GM23338 (cell line): ENCODE data around the gene CDK14. TPM values are rescaled to one million over a fixed set of nuclear protein-coding genes. Genes with fewer than 3 reads are reported as not detected.
A peak's percentile ranks its signal among the peaks of the same experiment; 100 is the strongest.

Source experiments
- ATAC-seq: fragments of 200-7000 bp; cut with Tn5 transposase; 3 replicates; pipeline ENCODE4 v1.9.1; 2020
- DNase-seq: peaks from one replicate; pipeline ENCODE4 v3.0.0-alpha.2; 2015; ENCODE audit warnings: low spot score
- H2AFZ ChIP-seq: fragments of 200-600 bp; sonication (generic); 2 replicates; pipeline ENCODE4 v1.8.0; 2016; ENCODE audit warnings: antibody characterized with exemption, mild to moderate bottlenecking, moderate library complexity
- H3F3A ChIP-seq: fragments of 200-600 bp; sonication (generic); replicated peaks from 2 replicates; pipeline ENCODE4 v1.8.0; 2017; ENCODE audit warnings: antibody characterized with exemption, mixed run types, low read depth
- H3K27ac ChIP-seq: fragments of 200-600 bp; sonication (generic); 2 replicates; pipeline ENCODE4 v1.6.1; 2016; ENCODE audit warnings: low read depth
- H3K27me3 ChIP-seq: fragments of 200-600 bp; sonication (generic); 2 replicates; pipeline ENCODE4 v1.8.0; 2016; ENCODE audit warnings: mild to moderate bottlenecking, mixed run types, moderate library complexity; ENCODE audit not compliant: insufficient read depth
- H3K36me3 ChIP-seq: fragments of 200-600 bp; sonication (generic); 2 replicates; pipeline ENCODE4 v1.8.0; 2016; ENCODE audit warnings: mild to moderate bottlenecking; ENCODE audit not compliant: insufficient read depth
- H3K4me1 ChIP-seq: fragments of 200-600 bp; sonication (generic); 2 replicates; pipeline ENCODE4 v1.8.0; 2016; ENCODE audit warnings: mild to moderate bottlenecking, moderate library complexity; ENCODE audit not compliant: insufficient read depth
- H3K4me2 ChIP-seq: fragments of 200-600 bp; sonication (generic); 2 replicates; pipeline ENCODE4 v1.7.1; 2017; ENCODE audit warnings: mixed run types
- H3K4me3 ChIP-seq: fragments of 200-600 bp; sonication (generic); 2 replicates; pipeline ENCODE4 v1.6.1; 2016; ENCODE audit warnings: mixed run types
- H3K79me2 ChIP-seq: fragments of 200-600 bp; sonication (generic); replicated peaks from 2 replicates; pipeline ENCODE4 v1.8.0; 2017; ENCODE audit warnings: mild to moderate bottlenecking; ENCODE audit not compliant: insufficient read depth
- H3K9me2 ChIP-seq: fragments of 200-600 bp; sonication (generic); 2 replicates; pipeline ENCODE4 v1.8.0; 2017; ENCODE audit not compliant: insufficient read depth
- H4K20me1 ChIP-seq: fragments of 200-600 bp; sonication (generic); replicated peaks from 2 replicates; pipeline ENCODE4 v1.8.0; 2017; ENCODE audit warnings: mild to moderate bottlenecking; ENCODE audit not compliant: insufficient read depth
- H3K27ac Mint-ChIP-seq: 2 replicates; pipeline ENCODE4 v1.8.0; 2020; ENCODE audit warnings: inconsistent platforms, mild to moderate bottlenecking, moderate library complexity, mixed read lengths
- H3K27me3 Mint-ChIP-seq: 3 replicates; pipeline ENCODE4 v1.8.0; 2022; ENCODE audit warnings: low read depth, mild to moderate bottlenecking, moderate library complexity, mixed read lengths, inconsistent platforms; ENCODE audit not compliant: insufficient read depth, poor library complexity
- H3K36me3 Mint-ChIP-seq: 3 replicates; pipeline ENCODE4 v1.8.0; 2021; ENCODE audit warnings: low read depth, mild to moderate bottlenecking, inconsistent platforms, moderate library complexity, mixed read lengths
- H3K4me1 Mint-ChIP-seq: 3 replicates; pipeline ENCODE4 v1.8.0; 2020; ENCODE audit warnings: mild to moderate bottlenecking, inconsistent platforms, mixed read lengths
- H3K4me3 Mint-ChIP-seq: 3 replicates; pipeline ENCODE4 v1.8.0; 2021; ENCODE audit warnings: moderate library complexity, mild to moderate bottlenecking, inconsistent platforms, mixed read lengths
- H3K9me3 Mint-ChIP-seq: 3 replicates; pipeline ENCODE4 v1.8.0; 2020; ENCODE audit warnings: moderate library complexity, mild to moderate bottlenecking, inconsistent platforms, mixed read lengths
- CREB1 ChIP-seq: fragments of 250-450 bp; sonication (Bioruptor Pico); IDR thresholded peaks from 2 replicates; pipeline ENCODE4 v1.5.0; 2020; ENCODE audit warnings: low read depth, mild to moderate bottlenecking, moderate library complexity
- EZH2 ChIP-seq: fragments of 200-600 bp; sonication (generic); IDR thresholded peaks from one replicate; pipeline ENCODE4 v1.8.0; 2017; ENCODE audit warnings: antibody characterized with exemption, mild to moderate bottlenecking, low read depth; ENCODE audit not compliant: unreplicated experiment
- EZH2phosphoT487 ChIP-seq: fragments of 200-600 bp; sonication (generic); IDR thresholded peaks from one replicate; pipeline ENCODE4 v1.8.1; 2018; ENCODE audit warnings: antibody characterized with exemption; ENCODE audit not compliant: unreplicated experiment
- JUNB ChIP-seq: IDR thresholded peaks from one replicate; pipeline ENCODE4 v1.6.1; 2016; ENCODE audit warnings: antibody characterized with exemption; ENCODE audit not compliant: unreplicated experiment
- NANOG ChIP-seq: IDR thresholded peaks from 2 replicates; pipeline ENCODE4 v1.6.1; 2016; ENCODE audit warnings: antibody characterized with exemption, borderline replicate concordance
- POLR2AphosphoS5 ChIP-seq: IDR thresholded peaks from 2 replicates; pipeline ENCODE4 v1.6.1; 2016; ENCODE audit warnings: antibody characterized with exemption, low read depth
- STAT1 ChIP-seq: IDR thresholded peaks from one replicate; pipeline ENCODE4 v1.6.1; 2016; ENCODE audit warnings: antibody characterized with exemption; ENCODE audit not compliant: unreplicated experiment
- ZNF114 ChIP-seq: fragments of 250-450 bp; sonication (Bioruptor Pico); IDR thresholded peaks from 2 replicates; pipeline ENCODE4 v1.5.0; 2020; ENCODE audit warnings: mild to moderate bottlenecking, moderate library complexity
- ZNF331 ChIP-seq: fragments of 250-450 bp; sonication (Bioruptor Pico); IDR thresholded peaks from 2 replicates; pipeline ENCODE4 v1.5.0; 2020; ENCODE audit warnings: low read depth, mild to moderate bottlenecking, moderate library complexity
- polyA plus RNA-seq: library from polyadenylated mRNA; unstranded; fragments of >200 nt; fragmentation: Nextera tagmentation; extraction: Ambion mirVana; gene quantifications from 2 replicates; pipeline ENCODE4 v1.2.1, GENCODE V29; 2016
- total RNA-seq: library from RNA; depleted of rRNA; stranded (reverse); fragments of >200 nt; shearing (Covaris generic); gene quantifications from 2 replicates; pipeline ENCODE4 v1.2.3, GENCODE V29; 2014
- TF ChIP-seq, protein P1 (sequence below), 2 experiments: fragments of 200-600 bp in 1 of 2; sonication (generic) in 1 of 2; conservative IDR thresholded peaks; 2 replicates each; pipeline versions ENCODE4 v1.5.1 to v1.6.1; 2016 to 2017; ENCODE audit warnings: antibody characterized with exemption in 2 of 2, low read depth in 2 of 2, mild to moderate bottlenecking in 2 of 2, moderate library complexity in 1 of 2
- TF ChIP-seq, protein P2 (sequence below): IDR thresholded peaks from 2 replicates; pipeline ENCODE4 v1.6.1; 2016; ENCODE audit warnings: antibody characterized with exemption
- TF ChIP-seq, protein P3 (sequence below): IDR thresholded peaks from one replicate; pipeline ENCODE4 v1.6.1; 2018; ENCODE audit warnings: antibody characterized with exemption; ENCODE audit not compliant: unreplicated experiment
- TF ChIP-seq, protein P4 (sequence below): fragments of 250-450 bp; sonication (Bioruptor Pico); IDR thresholded peaks from 2 replicates; pipeline ENCODE4 v1.5.0; 2020; ENCODE audit warnings: mild to moderate bottlenecking, moderate library complexity

CDK14 gene
- total and polyA plus RNA-seq, 2 experiments from 2014 or later = 11.2 to 24.0 TPM

DNA sequence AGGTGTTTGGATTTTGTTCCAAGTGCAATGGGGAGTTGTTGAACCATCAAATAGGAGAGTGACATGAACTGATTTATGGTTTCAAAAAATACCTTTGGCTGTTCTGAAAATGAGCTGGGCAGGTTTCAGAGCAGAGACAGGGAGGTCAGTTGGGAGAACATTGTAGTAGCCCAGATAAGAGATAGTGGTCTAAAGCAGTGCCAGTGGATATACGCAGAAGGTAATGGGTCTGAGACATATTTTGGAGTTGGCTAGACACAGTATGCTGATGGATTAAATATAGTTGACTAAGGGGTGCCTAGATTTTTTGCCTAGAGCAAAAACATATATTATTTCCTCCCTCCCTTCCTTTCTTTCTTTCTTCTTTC, 21.3 kb upstream of the CDK14 start:
- TF ChIP-seq, protein P1, sequence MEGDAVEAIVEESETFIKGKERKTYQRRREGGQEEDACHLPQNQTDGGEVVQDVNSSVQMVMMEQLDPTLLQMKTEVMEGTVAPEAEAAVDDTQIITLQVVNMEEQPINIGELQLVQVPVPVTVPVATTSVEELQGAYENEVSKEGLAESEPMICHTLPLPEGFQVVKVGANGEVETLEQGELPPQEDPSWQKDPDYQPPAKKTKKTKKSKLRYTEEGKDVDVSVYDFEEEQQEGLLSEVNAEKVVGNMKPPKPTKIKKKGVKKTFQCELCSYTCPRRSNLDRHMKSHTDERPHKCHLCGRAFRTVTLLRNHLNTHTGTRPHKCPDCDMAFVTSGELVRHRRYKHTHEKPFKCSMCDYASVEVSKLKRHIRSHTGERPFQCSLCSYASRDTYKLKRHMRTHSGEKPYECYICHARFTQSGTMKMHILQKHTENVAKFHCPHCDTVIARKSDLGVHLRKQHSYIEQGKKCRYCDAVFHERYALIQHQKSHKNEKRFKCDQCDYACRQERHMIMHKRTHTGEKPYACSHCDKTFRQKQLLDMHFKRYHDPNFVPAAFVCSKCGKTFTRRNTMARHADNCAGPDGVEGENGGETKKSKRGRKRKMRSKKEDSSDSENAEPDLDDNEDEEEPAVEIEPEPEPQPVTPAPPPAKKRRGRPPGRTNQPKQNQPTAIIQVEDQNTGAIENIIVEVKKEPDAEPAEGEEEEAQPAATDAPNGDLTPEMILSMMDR (conservative IDR thresholded peaks at IDR 0.05; ENCODE audit: low read depth in 2 of 2) = no peak
- no peak for TF ChIP-seq EZH2phosphoT487
- no peak for TF ChIP-seq CREB1 (CRISPR knock-in tag)
- no peak for TF ChIP-seq ZNF331 (CRISPR knock-in tag)
- TF ChIP-seq, protein P2, sequence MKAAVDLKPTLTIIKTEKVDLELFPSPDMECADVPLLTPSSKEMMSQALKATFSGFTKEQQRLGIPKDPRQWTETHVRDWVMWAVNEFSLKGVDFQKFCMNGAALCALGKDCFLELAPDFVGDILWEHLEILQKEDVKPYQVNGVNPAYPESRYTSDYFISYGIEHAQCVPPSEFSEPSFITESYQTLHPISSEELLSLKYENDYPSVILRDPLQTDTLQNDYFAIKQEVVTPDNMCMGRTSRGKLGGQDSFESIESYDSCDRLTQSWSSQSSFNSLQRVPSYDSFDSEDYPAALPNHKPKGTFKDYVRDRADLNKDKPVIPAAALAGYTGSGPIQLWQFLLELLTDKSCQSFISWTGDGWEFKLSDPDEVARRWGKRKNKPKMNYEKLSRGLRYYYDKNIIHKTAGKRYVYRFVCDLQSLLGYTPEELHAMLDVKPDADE = no peak
- TF ChIP-seq, protein P3, sequence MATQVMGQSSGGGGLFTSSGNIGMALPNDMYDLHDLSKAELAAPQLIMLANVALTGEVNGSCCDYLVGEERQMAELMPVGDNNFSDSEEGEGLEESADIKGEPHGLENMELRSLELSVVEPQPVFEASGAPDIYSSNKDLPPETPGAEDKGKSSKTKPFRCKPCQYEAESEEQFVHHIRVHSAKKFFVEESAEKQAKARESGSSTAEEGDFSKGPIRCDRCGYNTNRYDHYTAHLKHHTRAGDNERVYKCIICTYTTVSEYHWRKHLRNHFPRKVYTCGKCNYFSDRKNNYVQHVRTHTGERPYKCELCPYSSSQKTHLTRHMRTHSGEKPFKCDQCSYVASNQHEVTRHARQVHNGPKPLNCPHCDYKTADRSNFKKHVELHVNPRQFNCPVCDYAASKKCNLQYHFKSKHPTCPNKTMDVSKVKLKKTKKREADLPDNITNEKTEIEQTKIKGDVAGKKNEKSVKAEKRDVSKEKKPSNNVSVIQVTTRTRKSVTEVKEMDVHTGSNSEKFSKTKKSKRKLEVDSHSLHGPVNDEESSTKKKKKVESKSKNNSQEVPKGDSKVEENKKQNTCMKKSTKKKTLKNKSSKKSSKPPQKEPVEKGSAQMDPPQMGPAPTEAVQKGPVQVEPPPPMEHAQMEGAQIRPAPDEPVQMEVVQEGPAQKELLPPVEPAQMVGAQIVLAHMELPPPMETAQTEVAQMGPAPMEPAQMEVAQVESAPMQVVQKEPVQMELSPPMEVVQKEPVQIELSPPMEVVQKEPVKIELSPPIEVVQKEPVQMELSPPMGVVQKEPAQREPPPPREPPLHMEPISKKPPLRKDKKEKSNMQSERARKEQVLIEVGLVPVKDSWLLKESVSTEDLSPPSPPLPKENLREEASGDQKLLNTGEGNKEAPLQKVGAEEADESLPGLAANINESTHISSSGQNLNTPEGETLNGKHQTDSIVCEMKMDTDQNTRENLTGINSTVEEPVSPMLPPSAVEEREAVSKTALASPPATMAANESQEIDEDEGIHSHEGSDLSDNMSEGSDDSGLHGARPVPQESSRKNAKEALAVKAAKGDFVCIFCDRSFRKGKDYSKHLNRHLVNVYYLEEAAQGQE = no peak
- no peak for TF ChIP-seq ZNF114
- no peak for TF ChIP-seq JUNB
- no peak for TF ChIP-seq STAT1
- TF ChIP-seq, protein P4, sequence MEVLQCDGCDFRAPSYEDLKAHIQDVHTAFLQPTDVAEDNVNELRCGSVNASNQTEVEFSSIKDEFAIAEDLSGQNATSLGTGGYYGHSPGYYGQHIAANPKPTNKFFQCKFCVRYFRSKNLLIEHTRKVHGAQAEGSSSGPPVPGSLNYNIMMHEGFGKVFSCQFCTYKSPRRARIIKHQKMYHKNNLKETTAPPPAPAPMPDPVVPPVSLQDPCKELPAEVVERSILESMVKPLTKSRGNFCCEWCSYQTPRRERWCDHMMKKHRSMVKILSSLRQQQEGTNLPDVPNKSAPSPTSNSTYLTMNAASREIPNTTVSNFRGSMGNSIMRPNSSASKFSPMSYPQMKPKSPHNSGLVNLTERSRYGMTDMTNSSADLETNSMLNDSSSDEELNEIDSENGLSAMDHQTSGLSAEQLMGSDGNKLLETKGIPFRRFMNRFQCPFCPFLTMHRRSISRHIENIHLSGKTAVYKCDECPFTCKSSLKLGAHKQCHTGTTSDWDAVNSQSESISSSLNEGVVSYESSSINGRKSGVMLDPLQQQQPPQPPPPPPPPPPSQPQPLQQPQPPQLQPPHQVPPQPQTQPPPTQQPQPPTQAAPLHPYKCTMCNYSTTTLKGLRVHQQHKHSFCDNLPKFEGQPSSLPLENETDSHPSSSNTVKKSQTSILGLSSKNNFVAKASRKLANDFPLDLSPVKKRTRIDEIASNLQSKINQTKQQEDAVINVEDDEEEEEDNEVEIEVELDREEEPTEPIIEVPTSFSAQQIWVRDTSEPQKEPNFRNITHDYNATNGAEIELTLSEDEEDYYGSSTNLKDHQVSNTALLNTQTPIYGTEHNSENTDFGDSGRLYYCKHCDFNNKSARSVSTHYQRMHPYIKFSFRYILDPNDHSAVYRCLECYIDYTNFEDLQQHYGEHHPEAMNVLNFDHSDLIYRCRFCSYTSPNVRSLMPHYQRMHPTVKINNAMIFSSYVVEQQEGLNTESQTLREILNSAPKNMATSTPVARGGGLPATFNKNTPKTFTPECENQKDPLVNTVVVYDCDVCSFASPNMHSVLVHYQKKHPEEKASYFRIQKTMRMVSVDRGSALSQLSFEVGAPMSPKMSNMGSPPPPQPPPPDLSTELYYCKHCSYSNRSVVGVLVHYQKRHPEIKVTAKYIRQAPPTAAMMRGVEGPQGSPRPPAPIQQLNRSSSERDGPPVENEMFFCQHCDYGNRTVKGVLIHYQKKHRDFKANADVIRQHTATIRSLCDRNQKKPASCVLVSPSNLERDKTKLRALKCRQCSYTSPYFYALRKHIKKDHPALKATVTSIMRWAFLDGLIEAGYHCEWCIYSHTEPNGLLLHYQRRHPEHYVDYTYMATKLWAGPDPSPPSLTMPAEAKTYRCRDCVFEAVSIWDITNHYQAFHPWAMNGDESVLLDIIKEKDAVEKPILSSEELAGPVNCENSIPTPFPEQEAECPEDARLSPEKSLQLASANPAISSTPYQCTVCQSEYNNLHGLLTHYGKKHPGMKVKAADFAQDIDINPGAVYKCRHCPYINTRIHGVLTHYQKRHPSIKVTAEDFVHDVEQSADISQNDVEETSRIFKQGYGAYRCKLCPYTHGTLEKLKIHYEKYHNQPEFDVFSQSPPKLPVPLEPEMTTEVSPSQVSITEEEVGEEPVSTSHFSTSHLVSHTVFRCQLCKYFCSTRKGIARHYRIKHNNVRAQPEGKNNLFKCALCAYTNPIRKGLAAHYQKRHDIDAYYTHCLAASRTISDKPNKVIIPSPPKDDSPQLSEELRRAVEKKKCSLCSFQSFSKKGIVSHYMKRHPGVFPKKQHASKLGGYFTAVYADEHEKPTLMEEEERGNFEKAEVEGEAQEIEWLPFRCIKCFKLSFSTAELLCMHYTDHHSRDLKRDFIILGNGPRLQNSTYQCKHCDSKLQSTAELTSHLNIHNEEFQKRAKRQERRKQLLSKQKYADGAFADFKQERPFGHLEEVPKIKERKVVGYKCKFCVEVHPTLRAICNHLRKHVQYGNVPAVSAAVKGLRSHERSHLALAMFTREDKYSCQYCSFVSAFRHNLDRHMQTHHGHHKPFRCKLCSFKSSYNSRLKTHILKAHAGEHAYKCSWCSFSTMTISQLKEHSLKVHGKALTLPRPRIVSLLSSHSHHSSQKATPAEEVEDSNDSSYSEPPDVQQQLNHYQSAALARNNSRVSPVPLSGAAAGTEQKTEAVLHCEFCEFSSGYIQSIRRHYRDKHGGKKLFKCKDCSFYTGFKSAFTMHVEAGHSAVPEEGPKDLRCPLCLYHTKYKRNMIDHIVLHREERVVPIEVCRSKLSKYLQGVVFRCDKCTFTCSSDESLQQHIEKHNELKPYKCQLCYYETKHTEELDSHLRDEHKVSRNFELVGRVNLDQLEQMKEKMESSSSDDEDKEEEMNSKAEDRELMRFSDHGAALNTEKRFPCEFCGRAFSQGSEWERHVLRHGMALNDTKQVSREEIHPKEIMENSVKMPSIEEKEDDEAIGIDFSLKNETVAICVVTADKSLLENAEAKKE (CRISPR knock-in tag) = no peak
- no peak for TF ChIP-seq NANOG
- no peak for TF ChIP-seq EZH2
- no peak for TF ChIP-seq POLR2AphosphoS5
- H3K9me3 Mint-ChIP-seq = no peaks in the 10 kb centered on the region
- Histone ChIP-seq H3K9me2 (no peaks in the 10 kb centered on the region), H3F3A (no peaks in the 10 kb centered on the region), H3K27me3 (no peaks in the 10 kb centered on the region), H3K79me2 (no peaks in the 10 kb centered on the region), H3K27ac (no peak overlapping the region), H4K20me1 (no peaks in the 10 kb centered on the region), H3K4me2 (no peak overlapping the region), H2AFZ (peak overlapping the region; percentile 84), H3K4me3 (no peak overlapping the region), H3K36me3 (no peaks in the 10 kb centered on the region), H3K4me1 (peaks cover 7% of the 10 kb centered on the region; the same call in 1 of the 2 replicates)
- no peak overlapping the region for H3K4me3 Mint-ChIP-seq
- no peak for ATAC-seq
- no peaks in the 10 kb centered on the region for H3K4me1 Mint-ChIP-seq
- DNase-seq = no peak
- H3K36me3 Mint-ChIP-seq = no peaks in the 10 kb centered on the region
- H3K27ac Mint-ChIP-seq = no peak overlapping the region
- no peaks in the 10 kb centered on the region for H3K27me3 Mint-ChIP-seq
